Measurements from ENCODE around the gene DNAJC19.
"Not testable (repeated sequence)": the region's sequence is repeated elsewhere in the genome, so short reads cannot be mapped to it uniquely, and the experiment has no call there.

Gene DNAJC19

GRCh38 chr3:180987344-180987743, 2.2 kb downstream of the DNAJC19 start:
- no peak overlapping the region for H3K27ac ChIP-seq (replicated peaks; ENCODE audit: low read length)
- H3K4me3 ChIP-seq (ENCODE audit: low read length in 2 of 2): no peak overlapping the region
- DNase-seq (ENCODE audit: low spot score): no peak
- H2BK120ac ChIP-seq (ENCODE audit: low read depth, low read length): no peak overlapping the region
- no peak overlapping the region for H2BK15ac ChIP-seq (ENCODE audit: low read length)
- H4K91ac ChIP-seq (ENCODE audit: low read depth, low read length, poor library complexity): no peak overlapping the region
- no peak overlapping the region for H2BK12ac ChIP-seq (ENCODE audit: low read length)
- H3K9me3 ChIP-seq (replicated peaks in 1 of 2; ENCODE audit: control insufficient read depth in 2 of 2, insufficient read depth in 1 of 2, low read depth in 1 of 2, low read length in 2 of 2): no peaks in the 10 kb centered on the region
- H3K23ac ChIP-seq (ENCODE audit: low read depth, low read length, poor library complexity): no peak overlapping the region
- no peak overlapping the region for H4K8ac ChIP-seq (ENCODE audit: low read depth, low read length)
- peaks cover 0 to 2% of the 10 kb centered on the region in 2 donors for H3K4me1 ChIP-seq (ENCODE audit: control insufficient read depth in 2 of 2, insufficient read depth in 1 of 2, low read depth in 1 of 2, low read length in 2 of 2)
- peaks cover 7 to 54% of the 10 kb centered on the region in 2 donors for H3K36me3 ChIP-seq (replicated peaks in 1 of 2; ENCODE audit: control insufficient read depth in 2 of 2, insufficient read depth in 2 of 2, low read length in 2 of 2)
- H3K14ac ChIP-seq (ENCODE audit: low read length): no peak overlapping the region
- no CpG with 5 or more reads among the region's 2 CpGs for WGBS, 2 donors (ENCODE audit: extremely low coverage in 2 of 2, insufficient read length in 2 of 2, insufficient replicate concordance in 1 of 2)
- no peak overlapping the region for H3K18ac ChIP-seq (ENCODE audit: low read length)
- H2BK5ac ChIP-seq (ENCODE audit: low read length): no peak overlapping the region
- H2AFZ ChIP-seq (ENCODE audit: low read length): no peak overlapping the region
- no peak overlapping the region for H2AK5ac ChIP-seq (ENCODE audit: low read depth, low read length)
- H3K9ac ChIP-seq (ENCODE audit: low read depth, low read length, poor library complexity): no peak overlapping the region
- H3K4me2 ChIP-seq (ENCODE audit: insufficient read depth, low read length, poor library complexity, severe bottlenecking): no peak overlapping the region
- no peaks in the 10 kb centered on the region for H3K27me3 ChIP-seq (ENCODE audit: control insufficient read depth in 3 of 3, insufficient read depth in 3 of 3, low read depth in 1 of 3, low read length in 3 of 3)
- H3K79me1 ChIP-seq (ENCODE audit: low read depth, low read length): no peaks in the 10 kb centered on the region
- no peak overlapping the region for H3K4ac ChIP-seq (ENCODE audit: low read length)

GRCh38 chr3:180986366-180986765, 3.2 kb downstream of the DNAJC19 start:
- not testable (repeated sequence) for H3K27me3 ChIP-seq (ENCODE audit: control insufficient read depth in 3 of 3, insufficient read depth in 3 of 3, low read depth in 1 of 3, low read length in 3 of 3); H3K9me3 ChIP-seq (replicated peaks in 1 of 2; ENCODE audit: control insufficient read depth in 2 of 2, insufficient read depth in 1 of 2, low read depth in 1 of 2, low read length in 2 of 2); H3K27ac ChIP-seq (replicated peaks; ENCODE audit: low read length); H3K4ac ChIP-seq (ENCODE audit: low read length); H2BK12ac ChIP-seq (ENCODE audit: low read length); H4K8ac ChIP-seq (ENCODE audit: low read depth, low read length); H3K14ac ChIP-seq (ENCODE audit: low read length); H2BK120ac ChIP-seq (ENCODE audit: low read depth, low read length); H3K4me2 ChIP-seq (ENCODE audit: insufficient read depth, low read length, poor library complexity, severe bottlenecking); H3K4me3 ChIP-seq (ENCODE audit: low read length in 2 of 2); H2BK15ac ChIP-seq (ENCODE audit: low read length); H2BK5ac ChIP-seq (ENCODE audit: low read length); DNase-seq (ENCODE audit: low spot score); H3K4me1 ChIP-seq (ENCODE audit: control insufficient read depth in 2 of 2, insufficient read depth in 1 of 2, low read depth in 1 of 2, low read length in 2 of 2); H3K23ac ChIP-seq (ENCODE audit: low read depth, low read length, poor library complexity); H4K91ac ChIP-seq (ENCODE audit: low read depth, low read length, poor library complexity); H3K18ac ChIP-seq (ENCODE audit: low read length); H3K79me1 ChIP-seq (ENCODE audit: low read depth, low read length); H2AFZ ChIP-seq (ENCODE audit: low read length); H3K9ac ChIP-seq (ENCODE audit: low read depth, low read length, poor library complexity); H2AK5ac ChIP-seq (ENCODE audit: low read depth, low read length)
- peaks cover 7 to 62% of the 10 kb centered on the region in 2 donors for H3K36me3 ChIP-seq (replicated peaks in 1 of 2; ENCODE audit: control insufficient read depth in 2 of 2, insufficient read depth in 2 of 2, low read length in 2 of 2)
- no CpG with 5 or more reads among the region's 10 CpGs for WGBS, 2 donors (ENCODE audit: extremely low coverage in 2 of 2, insufficient read length in 2 of 2, insufficient replicate concordance in 1 of 2)

GRCh38 chr3:180983136-180983535, 6.4 kb downstream of the DNAJC19 start:
- no peak overlapping the region for H3K18ac ChIP-seq (ENCODE audit: low read length)
- no peak overlapping the region for H3K9ac ChIP-seq (ENCODE audit: low read depth, low read length, poor library complexity)
- H3K23ac ChIP-seq (ENCODE audit: low read depth, low read length, poor library complexity): no peak overlapping the region
- H4K8ac ChIP-seq (ENCODE audit: low read depth, low read length): no peak overlapping the region
- no peaks in the 10 kb centered on the region for H3K79me1 ChIP-seq (ENCODE audit: low read depth, low read length)
- no CpG with 5 or more reads among the region's 2 CpGs for WGBS, 2 donors (ENCODE audit: extremely low coverage in 2 of 2, insufficient read length in 2 of 2, insufficient replicate concordance in 1 of 2)
- H4K91ac ChIP-seq (ENCODE audit: low read depth, low read length, poor library complexity): no peak overlapping the region
- no peak overlapping the region for H2BK120ac ChIP-seq (ENCODE audit: low read depth, low read length)
- H3K4me2 ChIP-seq (ENCODE audit: insufficient read depth, low read length, poor library complexity, severe bottlenecking): no peak overlapping the region
- peaks cover 13 to 94% of the 10 kb centered on the region in 2 donors for H3K36me3 ChIP-seq (replicated peaks in 1 of 2; ENCODE audit: control insufficient read depth in 2 of 2, insufficient read depth in 2 of 2, low read length in 2 of 2)
- H3K14ac ChIP-seq (ENCODE audit: low read length): no peak overlapping the region
- H2BK5ac ChIP-seq (ENCODE audit: low read length): no peak overlapping the region
- no peak overlapping the region for H2AFZ ChIP-seq (ENCODE audit: low read length)
- no peaks in the 10 kb centered on the region for H3K9me3 ChIP-seq (replicated peaks in 1 of 2; ENCODE audit: control insufficient read depth in 2 of 2, insufficient read depth in 1 of 2, low read depth in 1 of 2, low read length in 2 of 2)
- no peak overlapping the region for H2BK15ac ChIP-seq (ENCODE audit: low read length)
- no peak overlapping the region for H2AK5ac ChIP-seq (ENCODE audit: low read depth, low read length)
- no peaks in the 10 kb centered on the region for H3K4me1 ChIP-seq (ENCODE audit: control insufficient read depth in 2 of 2, insufficient read depth in 1 of 2, low read depth in 1 of 2, low read length in 2 of 2)
- H3K4ac ChIP-seq (ENCODE audit: low read length): no peak overlapping the region
- H3K27me3 ChIP-seq (ENCODE audit: control insufficient read depth in 3 of 3, insufficient read depth in 3 of 3, low read depth in 1 of 3, low read length in 3 of 3): no peaks in the 10 kb centered on the region
- H2BK12ac ChIP-seq (ENCODE audit: low read length): no peak overlapping the region
- no peak for DNase-seq (ENCODE audit: low spot score)
- H3K27ac ChIP-seq (replicated peaks; ENCODE audit: low read length): no peak overlapping the region
- H3K4me3 ChIP-seq (ENCODE audit: low read length in 2 of 2): no peak overlapping the region

GRCh38 chr3:180981912-180982311, 7.6 kb downstream of the DNAJC19 start:
- Histone ChIP-seq H4K91ac (ENCODE audit: low read depth, low read length, poor library complexity) (no peak overlapping the region), H2BK5ac (ENCODE audit: low read length) (no peak overlapping the region), H3K4ac (ENCODE audit: low read length) (no peak overlapping the region), H3K9me3 (replicated peaks in 1 of 2; ENCODE audit: control insufficient read depth in 2 of 2, insufficient read depth in 1 of 2, low read depth in 1 of 2, low read length in 2 of 2) (no peaks in the 10 kb centered on the region), H3K9ac (ENCODE audit: low read depth, low read length, poor library complexity) (no peak overlapping the region), H2AK5ac (ENCODE audit: low read depth, low read length) (no peak overlapping the region), H2AFZ (ENCODE audit: low read length) (no peak overlapping the region), H3K27me3 (ENCODE audit: control insufficient read depth in 3 of 3, insufficient read depth in 3 of 3, low read depth in 1 of 3, low read length in 3 of 3) (no peaks in the 10 kb centered on the region), H4K8ac (ENCODE audit: low read depth, low read length) (no peak overlapping the region), H3K4me3 (ENCODE audit: low read length in 2 of 2) (no peak overlapping the region), H2BK120ac (ENCODE audit: low read depth, low read length) (no peak overlapping the region), H3K79me1 (ENCODE audit: low read depth, low read length) (no peaks in the 10 kb centered on the region), H3K4me1 (ENCODE audit: control insufficient read depth in 2 of 2, insufficient read depth in 1 of 2, low read depth in 1 of 2, low read length in 2 of 2) (no peaks in the 10 kb centered on the region), H2BK15ac (ENCODE audit: low read length) (no peak overlapping the region), H3K4me2 (ENCODE audit: insufficient read depth, low read length, poor library complexity, severe bottlenecking) (no peak overlapping the region), H3K36me3 (replicated peaks in 1 of 2; ENCODE audit: control insufficient read depth in 2 of 2, insufficient read depth in 2 of 2, low read length in 2 of 2) (peaks cover 9 to 95% of the 10 kb centered on the region in 2 donors), H3K27ac (replicated peaks; ENCODE audit: low read length) (no peak overlapping the region), H2BK12ac (ENCODE audit: low read length) (no peak overlapping the region), H3K23ac (ENCODE audit: low read depth, low read length, poor library complexity) (no peak overlapping the region), H3K14ac (ENCODE audit: low read length) (no peak overlapping the region), H3K18ac (ENCODE audit: low read length) (no peak overlapping the region)
- no peak for DNase-seq (ENCODE audit: low spot score)
- no CpG with 5 or more reads among the region's 2 CpGs for WGBS, 2 donors (ENCODE audit: extremely low coverage in 2 of 2, insufficient read length in 2 of 2, insufficient replicate concordance in 1 of 2)

All from neuronal stem cell (in vitro differentiated cells).